ENCODE results near the gene GPX4.

Gene GPX4

GRCh38 chr19:1151917-1152587 lies 48.3 kb downstream of the GPX4 start:
- Histone ChIP-seq H4K8ac (ENCODE audit: low read depth, low read length) (no peak overlapping the region), H3K4me1 (ENCODE audit: control insufficient read depth, low read depth, low read length) (no peaks in the 10 kb centered on the region), H2AK5ac (ENCODE audit: low read length) (no peak overlapping the region), H2BK120ac (ENCODE audit: low read depth, low read length) (no peak overlapping the region), H3K36me3 (ENCODE audit: control insufficient read depth, insufficient read depth, low read length) (peaks cover 1% of the 10 kb centered on the region), H3K4me3 (ENCODE audit: low read length) (no peak overlapping the region), H4K5ac (ENCODE audit: low read length) (no peak overlapping the region), H3K4me2 (ENCODE audit: low read length) (no peak overlapping the region), H2BK5ac (ENCODE audit: low read length) (no peak overlapping the region), H3K9ac (ENCODE audit: low read length) (no peak overlapping the region), H3K18ac (ENCODE audit: low read length) (no peak overlapping the region), H3K79me1 (ENCODE audit: low read length) (peaks cover 4% of the 10 kb centered on the region), H3K79me2 (ENCODE audit: control insufficient read depth, insufficient read depth, low read length) (peaks cover 4% of the 10 kb centered on the region), H3K56ac (ENCODE audit: low read length) (no peak overlapping the region), H3K23ac (ENCODE audit: low read length) (no peak overlapping the region), H3K27me3 (ENCODE audit: insufficient read depth, low read length, poor library complexity) (no peaks in the 10 kb centered on the region), H3K4ac (ENCODE audit: low read depth, low read length) (no peak overlapping the region), H2BK15ac (replicated peaks; ENCODE audit: low read depth) (no peak overlapping the region), H3K27ac (ENCODE audit: low read depth, low read length) (no peak overlapping the region)
- WGBS (ENCODE audit: extremely low coverage, insufficient coverage, low lambda C conversion rate) = no CpG with 5 or more reads among the region's 35 CpGs
- DNase-seq = no peak

- Histone ChIP-seq H2BK120ac (ENCODE audit: low read depth, low read length) (no peak overlapping the region), H3K4ac (ENCODE audit: low read depth, low read length) (no peak overlapping the region), H2AK5ac (ENCODE audit: low read length) (no peak overlapping the region), H3K36me3 (ENCODE audit: control insufficient read depth, insufficient read depth, low read length) (peaks cover 1% of the 10 kb centered on the region), H3K4me2 (ENCODE audit: low read length) (no peak overlapping the region), H2BK15ac (replicated peaks; ENCODE audit: low read depth) (no peak overlapping the region), H3K4me1 (ENCODE audit: control insufficient read depth, low read depth, low read length) (no peaks in the 10 kb centered on the region), H3K79me2 (ENCODE audit: control insufficient read depth, insufficient read depth, low read length) (peaks cover 4% of the 10 kb centered on the region), H3K9ac (ENCODE audit: low read length) (no peak overlapping the region), H4K5ac (ENCODE audit: low read length) (no peak overlapping the region), H3K79me1 (ENCODE audit: low read length) (peaks cover 5% of the 10 kb centered on the region), H2BK5ac (ENCODE audit: low read length) (no peak overlapping the region), H3K27me3 (ENCODE audit: insufficient read depth, low read length, poor library complexity) (no peaks in the 10 kb centered on the region), H3K4me3 (ENCODE audit: low read length) (no peak overlapping the region), H3K27ac (ENCODE audit: low read depth, low read length) (no peak overlapping the region), H3K23ac (ENCODE audit: low read length) (no peak overlapping the region), H4K8ac (ENCODE audit: low read depth, low read length) (no peak overlapping the region), H3K56ac (ENCODE audit: low read length) (no peak overlapping the region), H3K18ac (ENCODE audit: low read length) (no peak overlapping the region)
- no CpG with 5 or more reads among the region's 58 CpGs for WGBS (ENCODE audit: extremely low coverage, insufficient coverage, low lambda C conversion rate)
- DNase-seq = no peak
Measured at GRCh38 chr19:1153891-1154730, 50.3 kb downstream of the GPX4 start.

GRCh38 chr19:1154731-1155351 lies 51.0 kb downstream of the GPX4 start:
- H3K23ac ChIP-seq (ENCODE audit: low read length) = no peak overlapping the region
- H3K4me2 ChIP-seq (ENCODE audit: low read length) = no peak overlapping the region
- no peak overlapping the region for H3K56ac ChIP-seq (ENCODE audit: low read length)
- no peak overlapping the region for H3K4me3 ChIP-seq (ENCODE audit: low read length)
- peaks cover 4% of the 10 kb centered on the region for H3K79me2 ChIP-seq (ENCODE audit: control insufficient read depth, insufficient read depth, low read length)
- no peak overlapping the region for H3K27ac ChIP-seq (ENCODE audit: low read depth, low read length)
- DNase-seq = no peak
- no peaks in the 10 kb centered on the region for H3K27me3 ChIP-seq (ENCODE audit: insufficient read depth, low read length, poor library complexity)
- H3K4me1 ChIP-seq (ENCODE audit: control insufficient read depth, low read depth, low read length) = no peaks in the 10 kb centered on the region
- no peak overlapping the region for H4K8ac ChIP-seq (ENCODE audit: low read depth, low read length)
- no peak overlapping the region for H3K9ac ChIP-seq (ENCODE audit: low read length)
- H2BK5ac ChIP-seq (ENCODE audit: low read length) = no peak overlapping the region
- no peak overlapping the region for H3K18ac ChIP-seq (ENCODE audit: low read length)
- H3K36me3 ChIP-seq (ENCODE audit: control insufficient read depth, insufficient read depth, low read length) = peaks cover 1% of the 10 kb centered on the region
- no peak overlapping the region for H2AK5ac ChIP-seq (ENCODE audit: low read length)
- H4K5ac ChIP-seq (ENCODE audit: low read length) = no peak overlapping the region
- H2BK15ac ChIP-seq (replicated peaks; ENCODE audit: low read depth) = no peak overlapping the region
- no peak overlapping the region for H2BK120ac ChIP-seq (ENCODE audit: low read depth, low read length)
- H3K79me1 ChIP-seq (ENCODE audit: low read length) = peaks cover 5% of the 10 kb centered on the region
- no peak overlapping the region for H3K4ac ChIP-seq (ENCODE audit: low read depth, low read length)
- WGBS (ENCODE audit: extremely low coverage, insufficient coverage, low lambda C conversion rate) = no CpG with 5 or more reads among the region's 32 CpGs

- no peak overlapping the region for H2BK120ac ChIP-seq (ENCODE audit: low read depth, low read length)
- no peaks in the 10 kb centered on the region for H3K27me3 ChIP-seq (ENCODE audit: insufficient read depth, low read length, poor library complexity)
- no peak overlapping the region for H3K4ac ChIP-seq (ENCODE audit: low read depth, low read length)
- no peak overlapping the region for H2AK5ac ChIP-seq (ENCODE audit: low read length)
- no CpG with 5 or more reads among the region's 29 CpGs for WGBS (ENCODE audit: extremely low coverage, insufficient coverage, low lambda C conversion rate)
- H3K4me2 ChIP-seq (ENCODE audit: low read length) = no peak overlapping the region
- H4K8ac ChIP-seq (ENCODE audit: low read depth, low read length) = no peak overlapping the region
- peaks cover 4% of the 10 kb centered on the region for H3K79me2 ChIP-seq (ENCODE audit: control insufficient read depth, insufficient read depth, low read length)
- peaks cover 1% of the 10 kb centered on the region for H3K36me3 ChIP-seq (ENCODE audit: control insufficient read depth, insufficient read depth, low read length)
- H3K27ac ChIP-seq (ENCODE audit: low read depth, low read length) = no peak overlapping the region
- H3K23ac ChIP-seq (ENCODE audit: low read length) = no peak overlapping the region
- H3K4me3 ChIP-seq (ENCODE audit: low read length) = no peak overlapping the region
- H3K4me1 ChIP-seq (ENCODE audit: control insufficient read depth, low read depth, low read length) = no peaks in the 10 kb centered on the region
- H2BK15ac ChIP-seq (replicated peaks; ENCODE audit: low read depth) = no peak overlapping the region
- no peak overlapping the region for H2BK5ac ChIP-seq (ENCODE audit: low read length)
- no peak overlapping the region for H3K9ac ChIP-seq (ENCODE audit: low read length)
- DNase-seq = no peak
- H3K18ac ChIP-seq (ENCODE audit: low read length) = no peak overlapping the region
- peak overlapping the region; percentile 19 for H3K56ac ChIP-seq (ENCODE audit: low read length)
- peaks cover 5% of the 10 kb centered on the region for H3K79me1 ChIP-seq (ENCODE audit: low read length)
- H4K5ac ChIP-seq (ENCODE audit: low read length) = no peak overlapping the region
Measured at GRCh38 chr19:1155352-1156304, 51.8 kb downstream of the GPX4 start.
